ENCODE data around the gene TEKTIP1.

GRCh38 chr19:3504735-3505134, 34.2 kb upstream of the TEKTIP1 start:
- TF ChIP-seq CTCF (IDR thresholded peaks at IDR 0.05 in 2 of 3, conservative IDR thresholded peaks at IDR 0.05 in 1 of 3; ENCODE audit: control insufficient read depth in 2 of 3, extremely low read depth in 1 of 3, insufficient read depth in 1 of 3, low read depth in 3 of 3, low read length in 3 of 3), result no peak
- no peak for TF ChIP-seq YBX1 (IDR thresholded peaks at IDR 0.05)
- no peak for TF ChIP-seq MYC (IDR thresholded peaks at IDR 0.05; ENCODE audit: insufficient read depth, insufficient read length, insufficient replicate concordance, low read length, severe bottlenecking)
- no peak for TF ChIP-seq POLR2A (IDR thresholded peaks at IDR 0.05; ENCODE audit: low read depth, low read length)
- no peak for TF ChIP-seq ZNF207 (IDR thresholded peaks at IDR 0.05; ENCODE audit: borderline replicate concordance)
- no peak for TF ChIP-seq CEBPB (IDR thresholded peaks at IDR 0.05; ENCODE audit: borderline replicate concordance in 1 of 2, low read depth in 2 of 2, low read length in 2 of 2)
- TF ChIP-seq ZNF24 (IDR thresholded peaks at IDR 0.05), result no peak
- no peak for TF ChIP-seq EGR1 (IDR thresholded peaks at IDR 0.05; ENCODE audit: borderline replicate concordance in 1 of 2, low read depth in 2 of 2, low read length in 2 of 2)
- TF ChIP-seq NFIC (IDR thresholded peaks at IDR 0.05; ENCODE audit: low read depth, low read length), result no peak
- TF ChIP-seq NFYB (IDR thresholded peaks at IDR 0.05; ENCODE audit: insufficient read depth, low read depth, low read length), result no peak
- no peak for TF ChIP-seq SIN3A (IDR thresholded peaks at IDR 0.05; ENCODE audit: low read depth, low read length)
- TF ChIP-seq HDAC2 (IDR thresholded peaks at IDR 0.05), result no peak
- TF ChIP-seq GABPA (IDR thresholded peaks at IDR 0.05; ENCODE audit: low read depth), result no peak
- TF ChIP-seq NBN (IDR thresholded peaks at IDR 0.05), result no peak
